Occipital lobe (tissue), 2 donors: ENCODE results near the gene ADO. TPM values are rescaled to one million over a fixed set of nuclear protein-coding genes. Genes with fewer than 3 reads are reported as not detected.

Experiments
- DNase-seq: peaks from one replicate; lab custom pipeline; 2025; lab: John Stamatoyannopoulos, UW
- total RNA-seq: library from RNA; depleted of rRNA; stranded (reverse); fragments of >200 nt; gene quantifications from one replicate; pipeline ENCODE4 v1.2.3, GENCODE V29; 2014

ADO gene
- total RNA-seq, 1 donor from 2014 or later: 38.7 TPM

GRCh38 chr10:62817766-62818425 lies 13.4 kb downstream of the ADO start:
- DNase-seq: no peak

GRCh38 chr10:62818426-62819011 lies 14.0 kb downstream of the ADO start:
- no peak for DNase-seq

GRCh38 chr10:62819141-62819920 lies 14.8 kb downstream of the ADO start:
- no peak for DNase-seq

- no peak for DNase-seq
These were observed 16.1 kb downstream of the ADO start for GRCh38 chr10:62820586-62820985.

- DNase-seq: no peak
These were observed 21.8 kb downstream of the ADO start for GRCh38 chr10:62826273-62826672.

- no peak for DNase-seq
These were observed 25.1 kb downstream of the ADO start for GRCh38 chr10:62829622-62830021.

- no peak for DNase-seq
These were observed 26.2 kb downstream of the ADO start for GRCh38 chr10:62830679-62831078.

GRCh38 chr10:62831346-62831745 lies 26.8 kb downstream of the ADO start:
- DNase-seq: no peak

- DNase-seq: no peak
These were observed 35.1 kb downstream of the ADO start for GRCh38 chr10:62839590-62839989.

- no peak for DNase-seq
These were observed 38.5 kb downstream of the ADO start for GRCh38 chr10:62842983-62843382.

GRCh38 chr10:62843600-62843999 lies 39.1 kb downstream of the ADO start:
- no peak for DNase-seq

GRCh38 chr10:62844280-62845011 lies 39.9 kb downstream of the ADO start:
- no peak for DNase-seq

- no peak for DNase-seq
These were observed 42.9 kb downstream of the ADO start for GRCh38 chr10:62847433-62847832.

- DNase-seq: no peak
These were observed 46.1 kb downstream of the ADO start for GRCh38 chr10:62850646-62851045.

GRCh38 chr10:62851442-62851841 lies 46.9 kb downstream of the ADO start:
- no peak for DNase-seq

- no peak for DNase-seq
These were observed 48.6 kb downstream of the ADO start for GRCh38 chr10:62852961-62853702.

GRCh38 chr10:62853710-62854109 lies 49.2 kb downstream of the ADO start:
- DNase-seq: no peak

- no peak for DNase-seq
These were observed 51.5 kb downstream of the ADO start for GRCh38 chr10:62856021-62856420.
